COLO668 (cell line): ENCODE data around the gene ZBTB7B.
A peak's percentile ranks its signal among the peaks of the same experiment; 100 is the strongest.

Experiments used
- DNase-seq: peaks from one replicate; lab custom pipeline; 2025; ENCODE audit not compliant: unreplicated experiment; lab: John Stamatoyannopoulos, UW

Gene ZBTB7B

GRCh38 chr1:155015527-155016230, 13.1 kb downstream of the ZBTB7B start:
- no peak for DNase-seq

- no peak for DNase-seq
These were observed 13.7 kb downstream of the ZBTB7B start for GRCh38 chr1:155016231-155016831.

- peak; percentile 92 for DNase-seq
These were observed 14.7 kb downstream of the ZBTB7B start for GRCh38 chr1:155017041-155017945.

- no peak for DNase-seq
These were observed 15.3 kb downstream of the ZBTB7B start for GRCh38 chr1:155017946-155018316.

GRCh38 chr1:155018617-155019348, 16.2 kb downstream of the ZBTB7B start:
- DNase-seq = no peak

- DNase-seq = peak; percentile 30
These were observed 17.0 kb downstream of the ZBTB7B start for GRCh38 chr1:155019377-155020245.

GRCh38 chr1:155022136-155022926, 19.7 kb downstream of the ZBTB7B start:
- DNase-seq = no peak

- peak; percentile 43 for DNase-seq
These were observed 20.3 kb downstream of the ZBTB7B start for GRCh38 chr1:155022927-155023236.

- no peak for DNase-seq
These were observed 21.0 kb downstream of the ZBTB7B start for GRCh38 chr1:155023627-155024026.

GRCh38 chr1:155024315-155024714, 21.7 kb downstream of the ZBTB7B start:
- DNase-seq = no peak

GRCh38 chr1:155026154-155026553, 23.6 kb downstream of the ZBTB7B start:
- DNase-seq = no peak

GRCh38 chr1:155026588-155026987, 24.0 kb downstream of the ZBTB7B start:
- no peak for DNase-seq

- no peak for DNase-seq
These were observed 27.1 kb downstream of the ZBTB7B start for GRCh38 chr1:155029513-155030242.

- no peak for DNase-seq
These were observed 27.7 kb downstream of the ZBTB7B start for GRCh38 chr1:155030243-155030795.

GRCh38 chr1:155030899-155031298, 28.3 kb downstream of the ZBTB7B start:
- no peak for DNase-seq

- DNase-seq = no peak
These were observed 30.3 kb downstream of the ZBTB7B start for GRCh38 chr1:155032886-155033285.

GRCh38 chr1:155033524-155033923, 30.9 kb downstream of the ZBTB7B start, which contains the start of the genes DCST1 and DCST2:
Gene DCST1, plus strand, starts transcription at chr1:155033824. Its CDS starts 213 bp downstream, at chr1:155034037.
Gene DCST2, minus strand, starts transcription at chr1:155033781. Its CDS starts 80 bp downstream, at chr1:155033701.
- DNase-seq = no peak
